Muscle of back (tissue), 11 donors: ENCODE data around the gene SMARCC2. TPM values are rescaled to one million over a fixed set of nuclear protein-coding genes. Genes with fewer than 3 reads are reported as not detected.
A peak's percentile ranks its signal among the peaks of the same experiment; 100 is the strongest.

Experiments used
- DNase-seq, 3 donors: peaks; one replicate each; pipeline versions ENCODE4 v3.0.0 to v3.0.0-alpha.2; 2013
- polyA plus RNA-seq, 10 donors: library from polyadenylated mRNA; unstranded; fragments of 120-200 nt; gene quantifications; one replicate each; pipeline ENCODE4 v1.2.1, GENCODE V29; 2013; ENCODE audit not compliant: insufficient read length in 10 of 10

The SMARCC2 gene
- polyA plus RNA-seq, 10 donors = 49.9 to 75.2 (median 61.1) TPM

GRCh38 chr12:56213878-56214277 is 24.6 kb upstream of the SMARCC2 start:
- DNase-seq = no peak

GRCh38 chr12:56212361-56212760 is 23.1 kb upstream of the SMARCC2 start:
- DNase-seq = no peak

GRCh38 chr12:56208006-56208405 is 18.7 kb upstream of the SMARCC2 start:
- DNase-seq = no peak

GRCh38 chr12:56206452-56207166 is 17.3 kb upstream of the SMARCC2 start:
- peak in 2 of 3 donors; percentile 39 to 64 for DNase-seq

- no peak for DNase-seq
Measured at GRCh38 chr12:56205445-56205844, 16.2 kb upstream of the SMARCC2 start.

- DNase-seq = no peak
Measured at GRCh38 chr12:56204275-56204674, 15.0 kb upstream of the SMARCC2 start.

GRCh38 chr12:56202838-56203237 is 13.6 kb upstream of the SMARCC2 start:
- no peak for DNase-seq

- DNase-seq = no peak
Measured at GRCh38 chr12:56202366-56202765, 13.1 kb upstream of the SMARCC2 start.

- DNase-seq = no peak
Measured at GRCh38 chr12:56198836-56199235, 9.6 kb upstream of the SMARCC2 start.

GRCh38 chr12:56197921-56198635 is 8.8 kb upstream of the SMARCC2 start:
- DNase-seq = no peak

- DNase-seq = peak in 1 of 3 donors; percentile 78
Measured at GRCh38 chr12:56196818-56197550, 7.7 kb upstream of the SMARCC2 start.

GRCh38 chr12:56193025-56193578 is 3.8 kb upstream of the SMARCC2 start:
- peak; percentile 76 to 87 (median 81) for DNase-seq

GRCh38 chr12:56192582-56192981 is 3.3 kb upstream of the SMARCC2 start:
- no peak for DNase-seq

GRCh38 chr12:56190695-56191155 is 1.4 kb upstream of the SMARCC2 start:
- peak in 1 of 3 donors; percentile 24 for DNase-seq

- peak; percentile 87 to 96 (median 94) for DNase-seq
Measured at GRCh38 chr12:56189918-56190694, 823 bp upstream of the SMARCC2 start.

- DNase-seq = peak in 1 of 3 donors; percentile 55
Measured at GRCh38 chr12:56188778-56189098, 545 bp downstream of the SMARCC2 start.

- DNase-seq = peak in 1 of 3 donors; percentile 35
Measured at GRCh38 chr12:56188131-56188777, 1.0 kb downstream of the SMARCC2 start.

- no peak for DNase-seq
Measured at GRCh38 chr12:56186957-56187356, 2.3 kb downstream of the SMARCC2 start.

- no peak for DNase-seq
Measured at GRCh38 chr12:56178347-56178746, 10.9 kb downstream of the SMARCC2 start.

- no peak for DNase-seq
Measured at GRCh38 chr12:56172839-56173238, 16.4 kb downstream of the SMARCC2 start.

GRCh38 chr12:56169229-56169759 is 20.0 kb downstream of the SMARCC2 start:
- no peak for DNase-seq
